Adrenal gland (tissue), 12 donors: ENCODE data around the gene PPP1R12B. TPM values are rescaled to one million over a fixed set of nuclear protein-coding genes. Genes with fewer than 3 reads are reported as not detected.

Experiments
- DNase-seq, 7 donors: peaks; one replicate each; pipeline ENCODE4 v3.0.0-alpha.2; 2019 to 2020
- H3K27ac ChIP-seq, 5 donors: fragments of 200-600 bp; sonication (generic) in 4 of 5; 1 replicate in 3 of 5; 2 replicates in 2 of 5; pipeline versions ENCODE4 v1.5.1 to v1.8.0; 2016 to 2020; ENCODE audit warnings: mild to moderate bottlenecking in 1 of 5
- H3K27me3 ChIP-seq: fragments of 200-600 bp; 2 replicates; pipeline ENCODE4 v1.8.0; 2021
- H3K36me3 ChIP-seq, 2 donors: fragments of 200-600 bp; replicated peaks in 1 of 2; 1 replicate in 1 of 2; 2 replicates in 1 of 2; pipeline versions ENCODE4 v1.5.1 to v1.8.0; 2018 to 2022
- H3K4me1 ChIP-seq, 2 donors: fragments of 200-600 bp; replicated peaks in 1 of 2; 1 replicate in 1 of 2; 2 replicates in 1 of 2; pipeline versions ENCODE4 v1.5.1 to v1.8.0; 2018 to 2021
- H3K4me3 ChIP-seq, 4 donors: fragments of 200-600 bp; sonication (generic) in 3 of 4; one replicate each; pipeline ENCODE4 v1.5.1; 2016 to 2018
- H3K9me3 ChIP-seq, 3 donors: fragments of 200-600 bp; sonication (generic) in 1 of 3; replicated peaks in 1 of 3; 1 replicate in 2 of 3; 2 replicates in 1 of 3; pipeline versions ENCODE4 v1.5.1 to v1.8.0; 2016 to 2021
- POLR2A ChIP-seq, 2 donors: fragments of 450-650 bp; IDR thresholded peaks; one replicate each; pipeline ENCODE4 v1.6.1; 2017; ENCODE audit warnings: antibody characterized with exemption in 2 of 2, mild to moderate bottlenecking in 2 of 2, moderate library complexity in 1 of 2
- WGBS, 4 donors: extraction: QIAGEN DNeasy Blood & Tissue Kit in 2 of 4; methylation state at CpG; one replicate each; pipeline versions ENCODE4 v1.1.5 to v1.1.7; 2013 to 2017; 5-methylcytosine and 5-hydroxymethylcytosine counted together
- intact Hi-C, 2 donors: fragments of 100-400 bp; cut with DNase I; formaldehyde crosslinking; loops; one replicate each; pipeline versions ENCODE4 v1.14.1 to v1.15.0; 2022 to 2023
- polyA plus RNA-seq, 3 donors: library from polyadenylated mRNA; stranded (reverse); fragments of 200-250 nt in 2 of 3; fragments of 350-450 nt in 1 of 3; fragmentation: Illumina TruSeq in 1 of 3; extraction: RNeasy Lipid Tissue Mini Kit (QIAGEN cat#74804) in 1 of 3; gene quantifications; one replicate each; pipeline ENCODE4 v1.2.3, GENCODE V29; 2013 to 2014
- total RNA-seq, 9 donors: library from RNA; depleted of rRNA in 4 of 9; stranded (reverse); fragments of >200 nt in 4 of 9; fragments of 120-200 nt in 1 of 9; fragmentation: NEBNext Ultra II Directional in 1 of 9; extraction: Animal tissue kit (Norgen Biotek cat#: 25700) in 1 of 9; gene quantifications; one replicate each; pipeline versions ENCODE4 v1.1.0 to v1.2.4, GENCODE V29; 2013 to 2023
- TF ChIP-seq, protein P1 (sequence below), 6 experiments: fragments of 450-650 bp in 4 of 6; fragments of 200-600 bp in 2 of 6; sonication (generic) in 1 of 6; IDR thresholded peaks; 1 replicate in 5 of 6; 2 replicates in 1 of 6; pipeline versions ENCODE4 v1.5.1 to v1.8.0; 2016 to 2021; ENCODE audit warnings: antibody characterized with exemption in 6 of 6, mild to moderate bottlenecking in 2 of 6, moderate library complexity in 1 of 6
- donor health status: healthy with polysubstance abuse.
- donor health status: Bipolar disorder and iron deficiency.
- donor health status: DM: yes; HTN: yes; CAD: no.
- donor health status: DM: no; HTN: no; CAD: no.
- donor health status: DM: no; HTN: no; CAD: no.
- donor health status: DM: yes; HTN: yes; CAD: no.

Gene PPP1R12B
- total and polyA plus RNA-seq, 12 donors: 3.0 to 43.9 (median 19.8) TPM

DNA sequence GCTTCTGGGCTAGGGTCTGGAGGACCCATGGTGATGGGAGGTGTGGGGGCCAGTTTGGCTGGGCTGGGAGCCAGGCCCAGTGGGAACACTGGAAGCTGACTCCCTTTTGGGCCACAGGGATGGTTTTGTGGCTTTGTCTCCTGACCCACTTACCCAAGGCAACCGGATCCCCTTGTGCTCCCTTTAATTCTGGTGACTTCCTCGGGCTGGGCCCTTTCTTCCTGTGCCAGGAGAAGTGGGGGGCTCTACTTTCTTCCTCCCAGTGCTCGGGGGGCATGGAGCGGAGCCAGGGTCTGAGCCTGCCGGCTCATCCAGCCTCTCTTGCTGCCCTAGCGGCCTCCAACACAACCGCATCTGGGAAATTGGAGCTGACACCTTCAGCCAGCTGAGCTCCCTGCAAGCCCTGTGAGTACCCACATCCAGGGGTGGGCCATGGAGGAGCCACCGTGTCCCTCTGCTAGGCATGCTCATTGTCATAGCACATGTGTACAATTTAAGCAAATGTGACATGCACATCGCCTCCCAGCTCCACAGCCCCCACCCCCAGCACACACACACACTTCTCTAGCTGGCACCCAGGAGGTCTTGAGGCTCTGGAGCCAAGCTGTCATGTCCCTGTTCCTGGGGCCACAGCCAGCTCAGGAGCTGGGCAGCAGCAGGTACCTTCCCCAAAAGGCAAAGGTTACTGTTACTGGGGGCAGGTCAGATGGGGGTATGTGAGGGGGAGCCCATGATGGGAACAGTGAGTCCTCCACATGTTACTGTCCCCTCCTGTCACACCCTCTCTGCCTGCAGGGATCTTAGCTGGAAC lies 41.8 kb upstream of the PPP1R12B start:
- TF ChIP-seq POLR2A (IDR thresholded peaks at IDR 0.05): no peak
- TF ChIP-seq, protein P1, sequence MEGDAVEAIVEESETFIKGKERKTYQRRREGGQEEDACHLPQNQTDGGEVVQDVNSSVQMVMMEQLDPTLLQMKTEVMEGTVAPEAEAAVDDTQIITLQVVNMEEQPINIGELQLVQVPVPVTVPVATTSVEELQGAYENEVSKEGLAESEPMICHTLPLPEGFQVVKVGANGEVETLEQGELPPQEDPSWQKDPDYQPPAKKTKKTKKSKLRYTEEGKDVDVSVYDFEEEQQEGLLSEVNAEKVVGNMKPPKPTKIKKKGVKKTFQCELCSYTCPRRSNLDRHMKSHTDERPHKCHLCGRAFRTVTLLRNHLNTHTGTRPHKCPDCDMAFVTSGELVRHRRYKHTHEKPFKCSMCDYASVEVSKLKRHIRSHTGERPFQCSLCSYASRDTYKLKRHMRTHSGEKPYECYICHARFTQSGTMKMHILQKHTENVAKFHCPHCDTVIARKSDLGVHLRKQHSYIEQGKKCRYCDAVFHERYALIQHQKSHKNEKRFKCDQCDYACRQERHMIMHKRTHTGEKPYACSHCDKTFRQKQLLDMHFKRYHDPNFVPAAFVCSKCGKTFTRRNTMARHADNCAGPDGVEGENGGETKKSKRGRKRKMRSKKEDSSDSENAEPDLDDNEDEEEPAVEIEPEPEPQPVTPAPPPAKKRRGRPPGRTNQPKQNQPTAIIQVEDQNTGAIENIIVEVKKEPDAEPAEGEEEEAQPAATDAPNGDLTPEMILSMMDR (IDR thresholded peaks at IDR 0.05): no peak

GRCh38 chr1:202310071-202310725 lies 38.3 kb upstream of the PPP1R12B start:
- Histone ChIP-seq H3K27me3 (no peaks in the 10 kb centered on the region), H3K4me3 (no peak overlapping the region), H3K36me3 (no peaks in the 10 kb centered on the region), H3K9me3 (no peaks in the 10 kb centered on the region), H3K4me1 (peaks cover 0 to 4% of the 10 kb centered on the region in 2 donors), H3K27ac (no peak overlapping the region)
- intact Hi-C loops: no loop called here
- DNase-seq: no peak
- TF ChIP-seq, protein P1 (IDR thresholded peaks at IDR 0.05): no peak

More for the DNA sequence above, 41.8 kb upstream of the PPP1R12B start:
- Histone ChIP-seq H3K4me3 (no peak overlapping the region), H3K4me1 (no peaks in the 10 kb centered on the region), H3K36me3 (no peaks in the 10 kb centered on the region), H3K9me3 (no peaks in the 10 kb centered on the region), H3K27me3 (no peaks in the 10 kb centered on the region), H3K27ac (no peak overlapping the region)
- DNase-seq: no peak
- 80 to 91% (median 86%) methylated on average over 3 to 9 of the region's 9 CpGs for WGBS, 4 donors
- intact Hi-C loops: no loop called here

- DNase-seq: no peak
- intact Hi-C loops: no loop called here
- no peaks in the 10 kb centered on the region for H3K36me3 ChIP-seq
- H3K27ac ChIP-seq: no peak overlapping the region
- WGBS, 4 donors: 90 to 96% (median 92%) methylated on average over 3 of the region's 3 CpGs
- peaks cover 0 to 4% of the 10 kb centered on the region in 2 donors for H3K4me1 ChIP-seq
- H3K9me3 ChIP-seq: no peaks in the 10 kb centered on the region
- TF ChIP-seq, protein P1 (IDR thresholded peaks at IDR 0.05): no peak
- no peak for TF ChIP-seq POLR2A (IDR thresholded peaks at IDR 0.05)
- no peaks in the 10 kb centered on the region for H3K27me3 ChIP-seq
- no peak overlapping the region for H3K4me3 ChIP-seq
Measured at GRCh38 chr1:202310746-202311145, 37.8 kb upstream of the PPP1R12B start.

GRCh38 chr1:202311875-202312635 lies 36.4 kb upstream of the PPP1R12B start:
- 34 to 40% (median 37%) methylated on average over 9 to 14 of the region's 14 CpGs for WGBS, 4 donors

More at GRCh38 chr1:202311875-202312635, 36.4 kb upstream of the PPP1R12B start:
- DNase-seq: no peak
- no peak for TF ChIP-seq POLR2A (IDR thresholded peaks at IDR 0.05)
- TF ChIP-seq, protein P1 (IDR thresholded peaks at IDR 0.05): no peak
- intact Hi-C loops: no loop called here
- Histone ChIP-seq H3K27ac (no peak overlapping the region), H3K4me3 (no peak overlapping the region), H3K9me3 (no peaks in the 10 kb centered on the region), H3K27me3 (no peaks in the 10 kb centered on the region), H3K36me3 (no peaks in the 10 kb centered on the region), H3K4me1 (peaks cover 0 to 4% of the 10 kb centered on the region in 2 donors)
